OCI-LY1 (cell line): ENCODE data around the gene NSG1.

Source experiments
- H2AFZ ChIP-seq: fragments of 200-600 bp; sonication (generic), shearing (Covaris generic); 2 replicates; pipeline ENCODE4 v1.6.0; 2014; ENCODE audit warnings: antibody characterized with exemption, mild to moderate bottlenecking, low read length
- H3F3A ChIP-seq: fragments of 200-600 bp; sonication (generic), shearing (Covaris generic); 2 replicates; pipeline ENCODE4 v1.6.0; 2014; ENCODE audit warnings: mild to moderate bottlenecking, antibody characterized with exemption, low read length, moderate library complexity; ENCODE audit not compliant: insufficient read depth
- H3K27ac ChIP-seq: fragments of 200-600 bp; sonication (generic); 2 replicates; pipeline ENCODE4 v1.5.1; 2014; ENCODE audit warnings: low read length, mixed run types, mild to moderate bottlenecking, low read depth; ENCODE audit not compliant: poor library complexity, severe bottlenecking
- H3K27me3 ChIP-seq: fragments of 200-600 bp; sonication (generic); 2 replicates; pipeline ENCODE4 v1.6.0; 2014; ENCODE audit warnings: antibody characterized with exemption, mild to moderate bottlenecking, low read length, moderate library complexity; ENCODE audit not compliant: insufficient read depth
- H3K36me3 ChIP-seq: fragments of 200-600 bp; sonication (generic); 2 replicates; pipeline ENCODE4 v1.6.1; 2014; ENCODE audit warnings: mild to moderate bottlenecking, antibody characterized with exemption, low read length, moderate library complexity, mixed read lengths; ENCODE audit not compliant: insufficient read depth
- H3K4me1 ChIP-seq: fragments of 200-600 bp; sonication (generic); 2 replicates; pipeline ENCODE4 v1.5.1; 2014; ENCODE audit warnings: mild to moderate bottlenecking, low read length, moderate library complexity; ENCODE audit not compliant: insufficient read depth, severe bottlenecking
- H3K4me2 ChIP-seq: fragments of 200-600 bp; sonication (generic), shearing (Covaris generic); 2 replicates; pipeline ENCODE4 v1.6.1; 2014; ENCODE audit warnings: low read length
- H3K4me3 ChIP-seq: fragments of 200-600 bp; sonication (generic); 2 replicates; pipeline ENCODE4 v1.5.1; 2014; ENCODE audit warnings: low read length, low read depth, mild to moderate bottlenecking, mixed read lengths; ENCODE audit not compliant: poor library complexity, severe bottlenecking
- H3K79me2 ChIP-seq: fragments of 200-600 bp; shearing (Covaris generic); 2 replicates; pipeline ENCODE4 v1.6.1; 2016; ENCODE audit warnings: mixed run types, low read length, mixed read lengths; ENCODE audit not compliant: insufficient read depth
- H3K9ac ChIP-seq: fragments of 200-600 bp; sonication (generic), shearing (Covaris generic); 2 replicates; pipeline ENCODE4 v1.6.1; 2014; ENCODE audit warnings: mild to moderate bottlenecking, low read length, mixed read lengths
- H3K9me2 ChIP-seq: fragments of 200-600 bp; sonication (generic), shearing (Covaris generic); 2 replicates; pipeline ENCODE4 v1.6.1; 2014; ENCODE audit warnings: low read depth, mild to moderate bottlenecking, low read length, mixed read lengths
- H3K9me3 ChIP-seq: fragments of 200-600 bp; shearing (Covaris generic); 2 replicates; pipeline ENCODE4 v1.6.1; 2014; ENCODE audit warnings: low read length, mixed read lengths
- H4K20me1 ChIP-seq: fragments of 200-600 bp; sonication (generic), shearing (Covaris generic); 2 replicates; pipeline ENCODE4 v1.6.0; 2016; ENCODE audit warnings: mild to moderate bottlenecking, low read length; ENCODE audit not compliant: insufficient read depth
- EZH2 ChIP-seq: fragments of 200-600 bp; sonication (generic), shearing (Covaris generic); IDR thresholded peaks from 2 replicates; pipeline ENCODE4 v1.8.0; 2017; ENCODE audit warnings: borderline replicate concordance, mixed run types, mild to moderate bottlenecking, antibody characterized with exemption, low read length, moderate library complexity, mixed read lengths
- TF ChIP-seq, protein P1 (sequence below): fragments of 200-600 bp; sonication (generic), shearing (Covaris generic); IDR thresholded peaks from 2 replicates; pipeline ENCODE4 v1.5.1; 2017; ENCODE audit warnings: mild to moderate bottlenecking, antibody characterized with exemption, low read length, moderate library complexity, mixed read lengths

NSG1 gene

GRCh38 chr4:4408576-4409335, 21.9 kb downstream of the NSG1 start:
- Histone ChIP-seq H3K4me2 (no peak overlapping the region), H2AFZ (no peak overlapping the region), H3K79me2 (no peaks in the 10 kb centered on the region), H3K27me3 (no peaks in the 10 kb centered on the region), H3F3A (no peaks in the 10 kb centered on the region), H4K20me1 (no peaks in the 10 kb centered on the region), H3K4me3 (no peak overlapping the region), H3K9me3 (no peaks in the 10 kb centered on the region), H3K36me3 (peaks cover 35% of the 10 kb centered on the region), H3K9me2 (no peaks in the 10 kb centered on the region), H3K27ac (no peak overlapping the region), H3K9ac (no peak overlapping the region), H3K4me1 (peaks cover 32% of the 10 kb centered on the region)
- TF ChIP-seq, protein P1, sequence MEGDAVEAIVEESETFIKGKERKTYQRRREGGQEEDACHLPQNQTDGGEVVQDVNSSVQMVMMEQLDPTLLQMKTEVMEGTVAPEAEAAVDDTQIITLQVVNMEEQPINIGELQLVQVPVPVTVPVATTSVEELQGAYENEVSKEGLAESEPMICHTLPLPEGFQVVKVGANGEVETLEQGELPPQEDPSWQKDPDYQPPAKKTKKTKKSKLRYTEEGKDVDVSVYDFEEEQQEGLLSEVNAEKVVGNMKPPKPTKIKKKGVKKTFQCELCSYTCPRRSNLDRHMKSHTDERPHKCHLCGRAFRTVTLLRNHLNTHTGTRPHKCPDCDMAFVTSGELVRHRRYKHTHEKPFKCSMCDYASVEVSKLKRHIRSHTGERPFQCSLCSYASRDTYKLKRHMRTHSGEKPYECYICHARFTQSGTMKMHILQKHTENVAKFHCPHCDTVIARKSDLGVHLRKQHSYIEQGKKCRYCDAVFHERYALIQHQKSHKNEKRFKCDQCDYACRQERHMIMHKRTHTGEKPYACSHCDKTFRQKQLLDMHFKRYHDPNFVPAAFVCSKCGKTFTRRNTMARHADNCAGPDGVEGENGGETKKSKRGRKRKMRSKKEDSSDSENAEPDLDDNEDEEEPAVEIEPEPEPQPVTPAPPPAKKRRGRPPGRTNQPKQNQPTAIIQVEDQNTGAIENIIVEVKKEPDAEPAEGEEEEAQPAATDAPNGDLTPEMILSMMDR, result no peak
- no peak for TF ChIP-seq EZH2

GRCh38 chr4:4409416-4410115, 22.7 kb downstream of the NSG1 start:
- Histone ChIP-seq H3K27me3 (no peaks in the 10 kb centered on the region), H3K4me2 (no peak overlapping the region), H3K9me2 (no peaks in the 10 kb centered on the region), H2AFZ (no peak overlapping the region), H3K27ac (no peak overlapping the region), H3F3A (no peaks in the 10 kb centered on the region), H3K36me3 (peaks cover 31% of the 10 kb centered on the region), H3K9me3 (no peaks in the 10 kb centered on the region), H3K4me1 (peaks cover 32% of the 10 kb centered on the region), H3K4me3 (no peak overlapping the region), H3K79me2 (no peaks in the 10 kb centered on the region), H4K20me1 (no peaks in the 10 kb centered on the region), H3K9ac (no peak overlapping the region)
- TF ChIP-seq, protein P1, result no peak
- no peak for TF ChIP-seq EZH2

DNA sequence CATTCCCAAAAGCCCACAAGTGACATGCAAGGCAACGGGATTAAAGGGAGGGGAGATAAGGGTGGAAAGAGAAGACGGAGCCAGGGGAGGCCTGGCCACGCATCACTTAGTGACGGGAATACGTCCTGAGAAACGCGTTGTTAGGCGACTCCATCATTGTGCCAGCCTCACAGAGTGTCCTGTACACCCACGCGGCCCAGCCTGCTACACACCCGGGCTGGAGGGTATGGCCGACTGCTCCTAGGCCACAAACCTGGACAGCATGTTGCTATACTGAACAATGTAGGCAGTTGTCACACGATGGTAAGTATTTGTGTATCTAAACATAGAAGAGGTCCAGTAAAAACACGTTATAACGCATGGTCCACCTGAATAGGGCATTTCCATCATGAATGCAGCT, 23.4 kb downstream of the NSG1 start:
- no peaks in the 10 kb centered on the region for H4K20me1 ChIP-seq
- no peaks in the 10 kb centered on the region for H3K9me2 ChIP-seq
- no peak overlapping the region for H3K27ac ChIP-seq
- H3K9me3 ChIP-seq, result no peaks in the 10 kb centered on the region
- H3K4me2 ChIP-seq, result no peak overlapping the region
- no peak overlapping the region for H3K4me3 ChIP-seq
- H3K9ac ChIP-seq, result no peak overlapping the region
- H3K79me2 ChIP-seq, result no peaks in the 10 kb centered on the region
- H3K27me3 ChIP-seq, result no peaks in the 10 kb centered on the region
- peaks cover 31% of the 10 kb centered on the region for H3K36me3 ChIP-seq
- peaks cover 30% of the 10 kb centered on the region for H3K4me1 ChIP-seq
- TF ChIP-seq EZH2, result no peak
- TF ChIP-seq, protein P1, result no peak
- H2AFZ ChIP-seq, result no peak overlapping the region
- H3F3A ChIP-seq, result no peaks in the 10 kb centered on the region
